Fibroblast of lung (primary cell): ENCODE data around the gene GSG1L.

Experiments used
- EZH2 ChIP-seq: IDR thresholded peaks from 2 replicates; pipeline ENCODE4 v1.5.1; 2012; ENCODE audit warnings: low read length, control low read depth, mild to moderate bottlenecking; ENCODE audit errors: missing control alignments
- TF ChIP-seq, protein P1 (sequence below), 2 donors: IDR thresholded peaks in 1 of 2; conservative IDR thresholded peaks in 1 of 2; 1 replicate in 1 of 2; 2 replicates in 1 of 2; pipeline ENCODE4 v1.5.1; 2011 to 2012; ENCODE audit warnings: low read length in 2 of 2, control low read depth in 1 of 2, inconsistent platforms in 1 of 2, low read depth in 1 of 2, mild to moderate bottlenecking in 1 of 2

DNA sequence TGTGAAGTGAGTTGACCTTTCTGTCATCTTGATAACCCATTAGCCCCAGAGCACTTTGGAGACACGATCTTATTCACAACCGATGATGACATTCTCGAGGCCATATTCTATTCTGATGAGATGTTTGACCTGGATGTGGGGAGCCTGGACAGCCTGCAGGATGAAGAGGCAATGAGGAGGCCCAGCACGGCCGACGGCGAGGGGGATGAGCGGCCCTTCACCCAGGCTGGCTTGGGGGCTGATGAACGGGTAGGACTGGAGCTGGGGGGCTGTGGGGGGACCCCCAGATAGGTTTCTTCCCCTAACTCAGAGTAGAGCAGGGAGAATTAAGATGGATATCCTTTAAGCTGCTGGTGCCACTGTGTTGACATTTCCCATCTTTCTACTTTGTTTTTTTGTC lies 311.8 kb downstream of the GSG1L start:
- no peak for TF ChIP-seq EZH2
- TF ChIP-seq, protein P1, sequence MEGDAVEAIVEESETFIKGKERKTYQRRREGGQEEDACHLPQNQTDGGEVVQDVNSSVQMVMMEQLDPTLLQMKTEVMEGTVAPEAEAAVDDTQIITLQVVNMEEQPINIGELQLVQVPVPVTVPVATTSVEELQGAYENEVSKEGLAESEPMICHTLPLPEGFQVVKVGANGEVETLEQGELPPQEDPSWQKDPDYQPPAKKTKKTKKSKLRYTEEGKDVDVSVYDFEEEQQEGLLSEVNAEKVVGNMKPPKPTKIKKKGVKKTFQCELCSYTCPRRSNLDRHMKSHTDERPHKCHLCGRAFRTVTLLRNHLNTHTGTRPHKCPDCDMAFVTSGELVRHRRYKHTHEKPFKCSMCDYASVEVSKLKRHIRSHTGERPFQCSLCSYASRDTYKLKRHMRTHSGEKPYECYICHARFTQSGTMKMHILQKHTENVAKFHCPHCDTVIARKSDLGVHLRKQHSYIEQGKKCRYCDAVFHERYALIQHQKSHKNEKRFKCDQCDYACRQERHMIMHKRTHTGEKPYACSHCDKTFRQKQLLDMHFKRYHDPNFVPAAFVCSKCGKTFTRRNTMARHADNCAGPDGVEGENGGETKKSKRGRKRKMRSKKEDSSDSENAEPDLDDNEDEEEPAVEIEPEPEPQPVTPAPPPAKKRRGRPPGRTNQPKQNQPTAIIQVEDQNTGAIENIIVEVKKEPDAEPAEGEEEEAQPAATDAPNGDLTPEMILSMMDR (conservative IDR thresholded peaks at IDR 0.05 in 1 of 2, IDR thresholded peaks at IDR 0.05 in 1 of 2; ENCODE audit: low read depth in 1 of 2, low read length in 2 of 2) = no peak
